Islet precursor cell (in vitro differentiated cells): ENCODE measurements around the gene LPP.

ENCODE experiments used
- DNase-seq: peaks from one replicate; pipeline ENCODE4 v3.0.0-alpha.2; 2018

Gene LPP

DNA sequence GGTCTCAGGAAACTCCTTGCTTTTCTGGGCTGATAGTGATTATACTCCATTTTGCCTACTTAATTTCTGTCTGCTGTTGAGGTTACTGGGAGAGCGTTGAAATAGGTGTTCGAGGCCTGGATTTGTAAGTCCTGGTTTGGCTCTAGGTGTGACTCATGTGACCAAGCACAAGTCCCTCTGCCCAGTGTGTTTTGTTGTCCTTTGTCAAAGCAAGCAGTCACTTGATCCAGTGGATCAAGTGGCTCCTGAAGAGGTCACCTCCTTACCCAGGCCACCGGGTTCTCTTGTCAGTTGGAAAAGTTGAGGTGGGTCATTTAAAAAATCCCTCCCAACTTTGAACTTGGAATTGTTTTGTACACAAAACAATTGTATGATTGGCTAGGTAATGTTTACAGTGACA lies 70.0 kb downstream of the LPP start:
- DNase-seq: no peak

DNA sequence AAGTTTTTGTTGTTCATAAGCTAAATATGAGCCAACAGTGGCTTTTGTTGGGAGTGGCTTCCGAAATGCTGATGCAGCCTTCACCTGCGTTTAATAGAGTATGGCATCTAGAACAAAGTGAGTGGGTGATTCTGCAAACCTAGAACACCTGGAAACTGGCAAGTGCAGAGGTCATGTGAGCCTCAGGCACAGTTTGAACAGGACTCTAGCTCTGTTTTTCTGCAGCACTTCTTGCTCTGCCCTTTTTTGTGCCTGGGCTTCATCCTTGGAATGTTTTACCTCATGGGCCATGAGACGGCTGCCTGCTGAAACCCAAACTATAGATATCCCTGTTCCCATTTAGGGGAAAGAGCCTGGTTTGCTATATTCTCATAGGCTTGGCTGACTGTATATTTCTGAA lies 73.5 kb downstream of the LPP start:
- DNase-seq: no peak

DNA sequence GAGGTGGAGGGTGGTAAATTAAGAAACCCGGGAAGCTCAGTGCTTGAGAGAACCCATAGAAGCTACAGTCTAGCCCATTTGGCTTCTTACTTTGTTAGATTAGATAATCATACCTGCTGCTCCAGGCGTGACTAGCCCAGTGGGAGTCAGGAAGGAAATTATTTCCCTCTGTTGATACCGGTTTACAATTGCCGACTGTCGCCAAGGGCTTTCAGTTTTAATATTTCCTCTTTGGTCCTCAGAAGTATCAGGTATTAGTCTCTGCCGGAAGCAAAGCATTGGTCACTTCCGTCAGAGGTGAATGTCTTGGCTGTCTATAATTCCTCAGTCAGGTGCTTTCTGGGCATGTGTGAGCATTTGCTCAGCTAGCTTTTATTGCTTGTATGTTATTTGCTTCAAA lies 75.2 kb downstream of the LPP start:
- DNase-seq: no peak

DNA sequence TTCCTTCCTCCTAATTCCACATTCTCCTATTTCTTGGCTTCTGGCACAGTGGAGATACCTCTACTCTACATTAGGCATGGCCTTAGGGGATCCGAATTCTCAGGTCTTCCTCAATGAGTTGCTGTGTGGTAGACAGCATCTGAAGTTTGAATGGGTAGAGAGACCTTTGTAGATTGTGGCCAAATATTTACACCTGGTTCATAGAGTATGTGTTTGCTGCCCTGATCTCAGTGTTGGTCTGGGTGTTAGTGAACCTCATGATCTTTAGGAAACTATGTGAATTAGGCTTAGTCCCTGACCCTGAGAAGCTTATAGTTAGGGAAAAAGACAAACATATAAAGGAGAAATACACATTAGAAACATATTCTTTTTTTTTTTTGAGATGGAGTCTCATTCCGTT lies 75.8 kb downstream of the LPP start:
- no peak for DNase-seq

DNA sequence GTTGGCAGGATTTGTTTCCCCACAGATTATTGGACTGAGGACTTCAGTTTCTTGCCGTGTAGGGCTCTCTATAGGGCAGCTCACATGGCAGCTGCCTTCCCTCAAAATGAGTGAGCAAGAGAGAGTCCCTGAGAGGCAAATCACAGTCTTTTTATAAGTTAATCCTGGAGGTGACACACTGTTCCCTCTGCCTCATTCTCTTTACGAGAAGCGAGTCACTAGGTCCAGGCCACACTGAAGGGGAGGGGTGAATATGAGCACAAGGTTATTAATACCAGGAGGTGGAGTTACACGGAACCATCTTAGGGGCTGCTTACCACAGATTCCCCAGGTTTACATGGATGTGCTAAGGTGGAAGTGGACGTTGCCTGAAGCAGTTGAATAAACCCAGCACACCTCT lies 77.0 kb downstream of the LPP start:
- DNase-seq: no peak

DNA sequence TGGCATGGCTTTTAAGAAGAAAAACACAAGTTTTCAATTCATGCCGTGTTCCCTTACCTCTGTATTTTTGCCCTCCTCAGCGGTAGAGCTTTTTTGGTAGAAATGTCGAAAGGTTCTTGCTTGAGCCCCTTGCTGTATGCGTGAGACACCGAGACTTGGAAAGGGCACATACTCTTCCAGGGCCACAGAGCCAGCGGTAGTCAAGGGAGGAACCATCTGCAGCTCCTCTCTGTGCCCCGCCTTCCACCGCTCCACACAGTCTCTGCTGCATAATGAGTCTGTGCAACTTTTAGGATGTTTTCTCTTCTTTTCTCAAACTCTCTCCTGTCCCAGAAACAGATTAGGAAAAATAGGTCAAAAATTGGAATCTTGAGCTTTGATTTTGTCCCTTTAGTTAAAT lies 77.5 kb downstream of the LPP start:
- DNase-seq: no peak

DNA sequence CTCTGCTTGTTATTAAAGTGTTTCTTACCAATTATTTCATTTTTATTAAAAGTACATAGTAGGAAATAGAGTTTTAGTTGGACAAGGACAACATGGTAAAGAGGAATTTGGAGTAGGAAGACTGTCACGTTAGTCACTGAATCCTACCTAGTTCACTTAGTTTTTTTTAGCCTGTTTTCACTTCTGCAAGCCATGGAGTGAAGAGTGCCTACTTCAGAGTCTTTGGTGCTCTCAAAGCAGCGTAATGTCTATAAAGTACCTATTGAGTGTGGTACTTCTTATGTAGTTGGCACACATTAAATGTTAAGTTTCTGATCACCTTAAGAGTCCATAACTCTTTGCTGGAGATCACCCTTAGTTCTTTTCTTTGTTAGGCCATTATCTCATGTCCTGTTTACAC lies 78.7 kb downstream of the LPP start:
- no peak for DNase-seq

DNA sequence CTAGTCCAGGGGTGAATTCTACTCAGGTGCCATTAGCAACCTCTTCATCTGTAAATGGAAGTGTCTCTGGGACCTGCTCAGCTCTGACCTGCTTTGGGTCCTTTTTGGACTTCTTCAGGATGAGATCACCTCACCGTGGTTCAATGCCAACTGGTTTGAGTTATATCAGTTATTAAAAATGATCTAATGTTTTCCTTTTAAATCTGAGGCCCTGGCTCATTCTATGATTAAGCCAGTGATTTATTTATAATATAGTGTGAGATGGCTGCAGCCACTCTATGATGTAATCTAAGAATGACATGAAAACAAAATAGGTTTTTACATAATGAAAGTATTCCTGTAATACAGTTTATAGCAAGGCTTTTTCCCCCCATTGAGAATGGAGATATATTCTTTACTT lies 79.4 kb downstream of the LPP start:
- DNase-seq: no peak

DNA sequence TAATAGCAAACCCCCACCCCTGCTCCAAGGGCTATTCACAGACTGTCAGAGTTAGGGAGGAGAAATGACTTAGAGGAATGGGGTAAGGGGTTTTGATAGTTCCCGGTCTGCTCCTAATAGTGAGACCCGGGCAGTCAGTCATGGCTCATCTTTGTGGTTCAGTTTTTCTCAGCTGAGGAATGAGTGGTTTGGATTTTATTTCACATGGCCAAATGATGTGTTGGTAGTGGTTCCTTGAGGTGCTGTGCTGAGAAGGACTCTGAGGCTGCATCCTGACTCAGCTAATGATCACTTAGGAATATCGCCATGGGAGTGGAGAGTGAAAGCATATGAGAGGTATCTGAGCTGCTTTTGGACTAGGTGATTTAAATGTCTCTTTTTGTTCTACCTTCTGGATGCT lies 80.2 kb downstream of the LPP start:
- DNase-seq: no peak

DNA sequence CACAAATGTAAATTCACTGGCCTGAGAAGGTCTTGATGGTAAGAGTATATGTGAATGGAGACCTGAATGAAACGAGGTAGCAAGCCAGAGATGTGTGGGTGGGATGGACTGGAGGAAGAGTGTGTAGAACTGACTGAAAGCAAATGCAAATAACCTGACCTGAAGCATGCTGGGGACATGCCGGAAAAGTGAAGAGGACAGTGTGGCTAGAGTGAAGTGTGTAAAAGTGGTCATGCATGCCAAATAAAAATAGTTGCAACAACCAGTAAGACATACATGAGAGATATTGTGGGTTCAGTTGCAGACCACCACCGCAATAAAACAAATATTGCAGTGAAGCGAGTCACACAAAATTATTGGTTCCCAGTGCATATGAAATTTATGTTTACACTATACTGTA lies 82.3 kb downstream of the LPP start:
- DNase-seq: no peak

DNA sequence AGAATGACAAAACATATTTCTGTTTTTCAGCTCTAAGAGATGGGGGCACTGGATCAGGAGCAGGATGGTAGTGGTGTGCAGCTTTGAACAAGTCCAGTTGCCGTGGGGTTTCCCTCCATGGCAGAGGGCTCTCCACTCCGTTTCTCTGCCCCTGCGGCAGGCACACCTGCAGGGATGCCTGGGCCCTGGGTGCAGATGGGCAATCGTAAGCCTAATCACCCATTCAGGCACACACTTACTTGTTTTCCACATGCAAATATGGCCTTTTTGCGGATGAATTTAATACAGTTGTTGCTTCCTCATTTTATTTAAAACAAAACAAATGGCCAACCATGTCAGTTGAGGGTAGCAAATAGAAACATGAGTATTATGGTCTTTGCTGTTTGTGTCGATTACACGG lies 85.1 kb downstream of the LPP start:
- no peak for DNase-seq

DNA sequence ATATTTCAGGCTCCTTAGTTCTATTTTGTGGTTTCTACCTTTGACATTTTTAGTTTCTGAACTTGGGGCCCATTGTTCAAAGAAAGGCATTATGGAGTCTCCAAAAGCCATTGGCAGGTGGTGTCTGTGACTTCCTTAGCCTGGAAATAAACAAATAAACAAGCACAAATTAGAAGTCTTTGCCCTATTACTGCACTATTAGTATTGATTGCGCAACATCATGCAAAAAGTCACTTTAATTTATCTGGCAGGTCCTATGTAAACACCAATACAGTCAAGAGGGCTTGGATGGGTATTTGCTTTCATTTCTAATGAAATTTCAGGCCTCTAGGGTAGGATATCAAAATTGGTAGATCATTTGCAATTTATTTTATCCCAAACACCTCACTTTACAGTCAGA lies 85.6 kb downstream of the LPP start:
- no peak for DNase-seq

DNA sequence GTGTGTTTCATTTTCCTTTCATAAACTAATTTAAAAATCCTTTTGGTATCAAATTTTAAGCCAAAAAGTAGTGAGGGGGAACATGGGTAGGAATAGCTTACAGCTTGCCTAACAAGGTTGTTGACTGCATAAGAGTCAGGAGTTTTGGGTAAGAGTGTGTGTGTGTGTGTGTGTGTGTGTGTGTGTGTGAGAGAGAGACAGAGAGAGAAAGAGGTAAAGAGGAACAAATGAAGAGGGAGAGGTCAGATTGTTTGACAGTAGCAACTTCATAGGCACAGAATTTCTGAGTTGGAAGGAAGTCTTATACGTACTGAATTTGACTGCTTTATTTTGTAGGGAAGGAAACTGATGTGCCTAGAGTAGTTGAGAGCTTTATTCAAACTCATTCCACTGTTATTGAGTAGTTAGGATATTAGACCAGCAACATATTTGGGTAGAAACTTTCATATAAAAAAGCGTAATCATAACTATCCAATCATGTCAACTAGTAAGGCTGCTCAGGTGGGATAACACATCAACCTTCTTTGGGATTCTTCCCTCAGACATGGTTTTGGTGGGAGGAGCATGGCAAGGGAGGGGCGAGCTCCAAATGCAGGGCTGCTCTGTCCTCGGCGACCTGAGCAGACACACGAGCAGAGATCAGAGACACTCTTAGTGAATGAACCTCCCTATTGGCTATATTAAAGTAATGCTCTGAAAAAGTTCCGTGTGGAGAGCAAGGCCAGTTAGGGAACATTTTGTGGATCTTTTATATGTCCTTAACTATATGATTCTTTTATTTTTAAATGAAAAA lies 86.4 kb downstream of the LPP start:
- DNase-seq: no peak

DNA sequence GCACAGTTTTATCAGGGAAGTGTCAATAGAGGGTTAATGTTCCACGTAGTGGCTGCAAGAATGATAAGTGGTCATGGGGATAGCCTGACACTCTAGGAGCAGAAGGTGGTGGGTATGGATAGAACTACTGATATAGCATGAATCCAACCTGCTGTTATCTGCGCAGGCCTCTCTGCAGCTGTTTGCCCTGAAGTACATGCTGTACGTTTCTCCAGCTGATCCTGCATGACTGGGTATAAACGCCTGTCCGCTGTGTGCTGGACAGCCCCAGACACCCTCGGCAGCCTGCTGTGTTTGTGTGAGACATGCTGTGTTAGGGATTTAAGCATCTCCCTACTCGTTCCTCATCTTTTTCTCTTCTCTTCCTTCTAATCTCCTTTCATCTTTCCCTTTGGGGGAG lies 87.1 kb downstream of the LPP start:
- DNase-seq: no peak

DNA sequence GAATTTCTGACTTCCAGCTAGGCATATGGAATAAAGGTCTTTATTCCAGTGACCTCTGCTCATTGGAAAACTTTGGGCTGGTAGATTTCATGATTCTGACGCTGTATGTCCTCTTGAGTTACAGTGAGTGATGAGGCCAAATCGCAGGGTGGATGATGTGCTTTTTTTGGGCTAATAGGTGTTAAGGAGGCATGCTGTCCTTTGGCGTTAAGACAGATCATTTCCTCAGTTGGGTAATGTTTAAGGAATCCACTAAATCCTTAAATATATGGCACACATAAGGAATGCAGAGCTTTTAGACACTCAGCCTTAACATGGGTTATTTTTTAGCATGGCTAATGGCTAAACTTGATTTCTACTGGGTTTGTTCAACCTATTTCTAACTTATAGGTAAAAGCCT lies 87.9 kb downstream of the LPP start:
- DNase-seq: no peak

DNA sequence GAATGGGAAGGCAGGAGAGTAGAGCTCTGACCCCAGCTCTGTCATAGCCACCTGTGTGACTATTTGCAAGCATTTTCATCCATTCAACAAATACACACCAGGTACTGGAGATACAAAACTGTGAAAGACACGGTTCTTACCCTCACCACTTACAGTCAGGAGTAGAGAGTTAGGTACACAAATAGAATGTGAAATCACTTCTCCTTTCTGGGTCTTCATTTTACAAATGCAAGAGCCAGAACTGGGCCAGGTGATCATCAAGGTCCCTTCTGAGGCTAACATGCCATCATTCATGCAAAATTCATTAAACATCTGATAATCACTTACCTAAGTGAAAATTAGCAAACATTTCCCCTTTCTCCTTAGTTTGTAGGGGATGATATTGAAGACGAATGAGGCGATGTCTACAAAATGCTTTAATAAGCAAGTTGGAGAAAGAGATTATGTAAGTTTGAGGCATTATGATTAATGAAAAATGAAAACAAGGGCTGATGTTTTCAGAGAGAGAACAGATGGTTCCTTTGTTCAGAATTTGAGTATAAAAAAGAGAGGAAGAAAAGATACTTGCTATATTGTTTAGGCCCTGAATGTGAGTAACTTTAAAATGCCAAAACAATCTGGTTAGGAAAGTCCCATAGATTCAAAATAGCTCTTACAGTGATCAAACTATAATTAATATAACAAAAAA lies 88.6 kb downstream of the LPP start:
- no peak for DNase-seq

DNA sequence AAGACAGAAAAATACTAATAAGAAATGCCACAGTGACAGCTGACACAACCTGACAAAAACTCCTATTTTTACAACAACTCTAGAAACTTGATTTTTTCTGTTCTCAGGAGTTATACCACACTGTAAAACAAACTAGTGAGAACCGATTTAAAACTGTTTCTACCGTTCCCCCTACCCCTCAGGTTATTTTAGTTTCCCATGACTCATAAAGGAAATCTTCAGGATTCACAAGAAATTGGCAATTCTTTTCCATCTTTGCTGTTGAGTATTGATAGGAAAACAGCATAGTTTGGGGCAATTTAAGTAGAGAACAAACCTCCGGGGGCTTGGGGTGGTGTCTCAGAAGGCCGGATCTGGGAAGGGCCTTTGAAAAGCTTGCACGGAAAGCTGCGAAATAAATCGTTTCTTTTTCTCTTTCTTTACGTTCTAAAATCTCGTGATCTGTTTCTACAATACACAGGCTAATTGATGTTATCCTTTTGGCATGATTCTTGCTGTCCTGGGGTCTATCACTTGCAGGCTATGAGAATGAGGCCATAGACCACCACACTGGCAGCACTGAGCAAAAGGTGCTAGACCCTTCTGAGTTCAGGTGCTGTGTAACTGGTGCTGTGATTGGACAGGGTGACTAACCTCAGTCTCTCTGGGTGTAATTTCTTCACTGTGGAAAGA lies 89.3 kb downstream of the LPP start:
- no peak for DNase-seq

DNA sequence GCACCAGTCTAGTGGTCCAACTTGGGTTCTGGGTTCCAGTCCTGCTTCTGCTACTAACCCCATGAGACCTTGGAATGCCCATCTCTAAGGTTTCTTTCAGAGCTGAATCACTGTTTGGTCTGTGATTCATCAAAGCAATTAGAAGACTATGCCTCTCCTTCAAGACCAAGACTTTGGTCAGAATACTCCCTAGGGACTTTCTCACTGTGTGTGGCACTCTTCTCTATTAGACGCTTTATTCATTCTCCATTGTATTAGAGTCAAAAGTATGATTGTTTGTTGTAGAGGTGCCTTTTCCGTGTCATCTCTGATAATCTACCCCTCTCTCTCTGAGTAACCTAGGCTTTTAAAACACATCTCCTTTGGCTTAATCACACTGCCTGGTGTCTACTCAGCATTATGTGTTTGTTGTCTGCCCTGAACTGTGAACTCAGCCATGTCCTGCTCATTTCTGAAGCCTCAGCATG lies 90.5 kb downstream of the LPP start:
- no peak for DNase-seq

DNA sequence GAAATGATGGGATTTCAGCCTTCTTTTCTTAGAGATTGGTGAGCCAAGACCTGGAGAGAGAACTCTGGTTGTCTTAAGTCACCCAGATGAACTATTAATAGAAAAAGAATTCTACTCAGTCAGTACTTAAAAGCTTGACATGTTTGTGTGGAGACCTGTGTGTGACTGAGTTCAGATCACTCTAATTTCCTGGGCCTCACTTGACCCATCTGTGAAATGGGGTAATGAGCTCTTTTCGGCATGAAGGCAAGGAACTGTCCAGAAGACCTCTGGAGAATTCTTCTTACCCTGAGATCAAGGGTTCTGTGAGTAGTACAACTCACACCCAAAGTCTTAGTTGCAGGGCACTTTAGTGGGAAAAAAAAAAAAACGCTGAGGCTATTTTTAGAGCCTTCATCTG lies 92.9 kb downstream of the LPP start:
- no peak for DNase-seq

DNA sequence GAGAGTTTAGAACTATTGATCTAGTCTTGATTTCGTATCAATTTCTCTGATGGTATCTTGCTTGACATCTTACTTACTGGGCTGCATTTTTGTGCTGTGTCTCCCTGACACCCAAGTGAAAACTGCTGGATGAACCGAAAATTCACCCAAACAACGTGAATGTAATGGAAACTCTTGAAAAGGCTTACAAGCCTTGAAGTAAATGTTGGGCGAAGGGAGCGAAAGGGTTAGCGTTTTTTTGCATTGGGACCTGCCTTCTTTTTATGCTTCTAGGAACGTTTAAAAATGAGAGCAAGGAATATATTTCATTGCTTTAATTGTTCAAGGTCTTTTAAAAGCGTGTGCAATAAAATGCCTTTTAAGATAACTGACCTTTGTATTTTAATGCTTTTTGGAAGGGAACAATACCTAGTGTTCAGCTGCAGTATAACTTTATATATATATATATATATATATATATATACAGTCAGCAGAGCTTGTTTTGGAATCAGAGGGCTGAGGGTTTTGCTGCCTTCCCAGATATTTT lies 94.1 kb downstream of the LPP start:
- no peak for DNase-seq

DNA sequence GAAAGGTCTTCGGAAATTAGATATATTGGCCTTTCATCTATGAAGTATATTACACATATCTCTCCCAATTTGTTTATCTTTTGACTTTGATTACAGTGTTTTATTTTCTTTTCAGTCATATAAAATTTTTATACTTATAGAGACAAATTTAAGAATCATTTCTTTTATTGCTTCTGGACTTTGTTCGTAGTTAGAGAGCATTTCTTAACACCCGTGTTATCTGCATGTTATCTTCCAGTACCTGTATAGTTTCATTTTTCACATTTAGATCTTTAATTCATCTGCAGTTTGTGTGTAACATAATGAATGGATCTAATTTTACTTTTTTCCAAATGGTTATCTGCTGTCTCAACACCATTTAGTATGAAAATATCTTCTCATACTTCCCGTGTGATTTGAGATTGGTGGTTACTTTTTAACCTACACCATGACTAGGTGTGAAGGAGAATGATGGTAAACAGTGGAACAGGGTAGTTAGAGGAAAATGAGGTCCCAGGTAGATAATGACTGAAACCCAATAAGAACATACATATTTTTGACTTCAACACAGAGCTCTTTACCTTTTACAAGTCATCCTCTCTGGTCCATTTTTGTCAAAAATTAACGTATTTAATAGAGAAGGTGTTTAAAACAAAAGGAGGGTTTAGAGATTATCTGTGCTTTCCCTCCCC lies 99.3 kb downstream of the LPP start:
- DNase-seq: no peak

DNA sequence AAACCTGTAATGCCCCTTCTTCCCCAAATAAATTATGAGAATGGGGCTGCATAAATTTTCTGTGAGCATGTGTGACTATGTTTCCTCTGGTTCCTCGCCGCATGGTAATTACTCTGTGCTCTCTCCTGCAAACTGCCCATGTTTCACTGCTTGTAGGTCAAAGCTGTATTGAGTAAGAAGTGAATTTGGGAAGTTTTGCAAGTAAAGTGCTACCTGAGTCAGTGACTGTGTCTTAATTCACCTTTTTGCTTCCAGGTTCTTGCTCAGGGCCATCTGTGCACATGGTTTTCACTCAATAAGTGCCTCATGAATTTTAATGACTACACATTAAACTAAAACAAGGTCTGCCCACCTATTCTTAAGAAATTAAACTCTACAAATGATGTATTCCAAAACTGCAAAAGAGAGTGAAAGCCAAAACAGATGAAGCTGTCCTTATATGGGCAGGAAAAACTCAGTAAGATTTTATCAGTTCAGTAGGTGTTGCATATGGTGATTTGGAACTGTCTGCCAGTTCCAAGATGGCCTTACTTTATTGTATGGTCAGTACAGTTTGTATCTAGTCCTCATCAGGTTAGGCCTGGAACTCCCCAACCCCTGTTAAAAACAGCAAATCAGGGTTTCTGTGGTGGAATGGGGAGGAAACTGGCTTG lies 100.0 kb downstream of the LPP start:
- no peak for DNase-seq

DNA sequence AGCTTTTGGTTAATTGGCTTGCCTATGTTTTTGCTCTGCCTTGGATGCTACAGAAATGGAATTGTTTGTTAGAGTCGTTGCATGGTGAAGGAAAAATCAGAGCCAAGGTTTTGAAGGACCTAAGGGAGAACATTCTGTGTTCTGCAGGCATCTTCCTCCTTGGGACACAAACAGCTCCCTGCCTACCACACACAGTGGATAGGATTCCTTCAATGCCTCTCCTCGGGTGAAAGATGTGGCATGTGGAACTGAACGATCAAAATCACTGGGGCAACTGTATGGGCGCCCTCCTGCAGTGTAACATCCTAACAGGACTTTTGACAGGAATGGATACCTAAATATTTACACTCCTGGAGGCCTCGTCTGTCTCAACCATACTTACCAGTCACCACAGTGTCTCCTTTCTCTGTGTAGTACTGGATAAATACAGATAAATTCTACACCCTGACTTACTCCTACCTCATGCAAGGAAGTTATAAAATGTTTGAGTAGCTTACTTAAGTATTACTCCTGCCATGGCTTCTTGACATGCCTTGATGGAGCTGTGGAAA lies 100.6 kb downstream of the LPP start:
- no peak for DNase-seq
